ENCODE measurements around the gene GPR142.

DNA sequence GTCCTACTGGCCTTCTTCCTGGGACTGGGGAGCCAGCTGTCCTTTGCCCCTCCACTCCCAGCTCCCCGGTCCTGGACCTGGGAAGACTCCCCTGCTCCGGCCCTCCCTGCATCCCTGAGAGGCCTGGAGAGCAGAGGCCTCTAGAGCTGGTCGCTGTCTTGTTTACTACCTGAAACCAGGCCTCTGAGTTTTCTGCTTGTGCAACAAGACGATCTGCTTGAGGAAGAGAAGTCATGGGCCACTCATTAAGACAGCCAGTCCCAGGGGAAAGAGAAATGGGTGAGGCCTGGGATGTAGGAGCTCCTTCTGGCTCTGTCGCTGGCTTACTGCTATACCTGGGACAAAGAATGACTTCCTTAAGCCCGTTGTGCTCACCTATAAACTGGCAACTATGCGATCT is 34.7 kb downstream of the GPR142 start:
- TF ChIP-seq TEAD4 (IDR thresholded peaks at IDR 0.05): no peak
- TF ChIP-seq EP300 (IDR thresholded peaks at IDR 0.05; ENCODE audit: borderline replicate concordance): no peak
- TF ChIP-seq, protein P1, sequence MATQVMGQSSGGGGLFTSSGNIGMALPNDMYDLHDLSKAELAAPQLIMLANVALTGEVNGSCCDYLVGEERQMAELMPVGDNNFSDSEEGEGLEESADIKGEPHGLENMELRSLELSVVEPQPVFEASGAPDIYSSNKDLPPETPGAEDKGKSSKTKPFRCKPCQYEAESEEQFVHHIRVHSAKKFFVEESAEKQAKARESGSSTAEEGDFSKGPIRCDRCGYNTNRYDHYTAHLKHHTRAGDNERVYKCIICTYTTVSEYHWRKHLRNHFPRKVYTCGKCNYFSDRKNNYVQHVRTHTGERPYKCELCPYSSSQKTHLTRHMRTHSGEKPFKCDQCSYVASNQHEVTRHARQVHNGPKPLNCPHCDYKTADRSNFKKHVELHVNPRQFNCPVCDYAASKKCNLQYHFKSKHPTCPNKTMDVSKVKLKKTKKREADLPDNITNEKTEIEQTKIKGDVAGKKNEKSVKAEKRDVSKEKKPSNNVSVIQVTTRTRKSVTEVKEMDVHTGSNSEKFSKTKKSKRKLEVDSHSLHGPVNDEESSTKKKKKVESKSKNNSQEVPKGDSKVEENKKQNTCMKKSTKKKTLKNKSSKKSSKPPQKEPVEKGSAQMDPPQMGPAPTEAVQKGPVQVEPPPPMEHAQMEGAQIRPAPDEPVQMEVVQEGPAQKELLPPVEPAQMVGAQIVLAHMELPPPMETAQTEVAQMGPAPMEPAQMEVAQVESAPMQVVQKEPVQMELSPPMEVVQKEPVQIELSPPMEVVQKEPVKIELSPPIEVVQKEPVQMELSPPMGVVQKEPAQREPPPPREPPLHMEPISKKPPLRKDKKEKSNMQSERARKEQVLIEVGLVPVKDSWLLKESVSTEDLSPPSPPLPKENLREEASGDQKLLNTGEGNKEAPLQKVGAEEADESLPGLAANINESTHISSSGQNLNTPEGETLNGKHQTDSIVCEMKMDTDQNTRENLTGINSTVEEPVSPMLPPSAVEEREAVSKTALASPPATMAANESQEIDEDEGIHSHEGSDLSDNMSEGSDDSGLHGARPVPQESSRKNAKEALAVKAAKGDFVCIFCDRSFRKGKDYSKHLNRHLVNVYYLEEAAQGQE (IDR thresholded peaks at IDR 0.05; ENCODE audit: low read depth): no peak
- no peak for TF ChIP-seq FOXM1 (IDR thresholded peaks at IDR 0.05; ENCODE audit: borderline replicate concordance, low read depth)
- TF ChIP-seq CEBPB (IDR thresholded peaks at IDR 0.05): no peak
- TF ChIP-seq CREB1 (IDR thresholded peaks at IDR 0.05; ENCODE audit: low read depth): no peak
- TF ChIP-seq ZBTB7A (IDR thresholded peaks at IDR 0.05; ENCODE audit: low read depth): no peak
- TF ChIP-seq, protein P2, sequence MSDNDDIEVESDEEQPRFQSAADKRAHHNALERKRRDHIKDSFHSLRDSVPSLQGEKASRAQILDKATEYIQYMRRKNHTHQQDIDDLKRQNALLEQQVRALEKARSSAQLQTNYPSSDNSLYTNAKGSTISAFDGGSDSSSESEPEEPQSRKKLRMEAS (IDR thresholded peaks at IDR 0.05): no peak
- no peak for TF ChIP-seq YY1 (IDR thresholded peaks at IDR 0.05; ENCODE audit: low read depth)
- TF ChIP-seq RAD21 (IDR thresholded peaks at IDR 0.05; ENCODE audit: low read depth): no peak

Data from Ishikawa (cell line).